Neuronal stem cell (in vitro differentiated cells): Measurements from ENCODE around the gene SAMSN1.
"Not testable (repeated sequence)": the region's sequence is repeated elsewhere in the genome, so short reads cannot be mapped to it uniquely, and the experiment has no call there.

Experiments used
- DNase-seq: peaks from one replicate; pipeline ENCODE4 v3.0.0-alpha.2; 2013; ENCODE audit warnings: low spot score
- H2AFZ ChIP-seq: one replicate; pipeline ENCODE4 v1.6.1; 2013; ENCODE audit warnings: mild to moderate bottlenecking, low read length, inconsistent platforms
- H2AK5ac ChIP-seq: 2 replicates; pipeline ENCODE4 v1.6.1; 2013; ENCODE audit warnings: low read depth, mild to moderate bottlenecking, inconsistent platforms, low read length, moderate library complexity, mixed read lengths
- H2BK120ac ChIP-seq: 2 replicates; pipeline ENCODE4 v1.6.1; 2013; ENCODE audit warnings: low read depth, mild to moderate bottlenecking, inconsistent platforms, low read length, moderate library complexity, mixed read lengths
- H2BK12ac ChIP-seq: one replicate; pipeline ENCODE4 v1.6.1; 2013; ENCODE audit warnings: low read length, inconsistent platforms
- H2BK15ac ChIP-seq: 2 replicates; pipeline ENCODE4 v1.6.1; 2013; ENCODE audit warnings: mild to moderate bottlenecking, low read length, inconsistent platforms, mixed read lengths
- H2BK5ac ChIP-seq: one replicate; pipeline ENCODE4 v1.6.1; 2013; ENCODE audit warnings: inconsistent platforms, mild to moderate bottlenecking, low read length, moderate library complexity
- H3K14ac ChIP-seq: one replicate; pipeline ENCODE4 v1.6.1; 2013; ENCODE audit warnings: low read length, inconsistent platforms
- H3K18ac ChIP-seq: 2 replicates; pipeline ENCODE4 v1.6.1; 2013; ENCODE audit warnings: low read length, inconsistent platforms
- H3K23ac ChIP-seq: 2 replicates; pipeline ENCODE4 v1.6.1; 2013; ENCODE audit warnings: low read depth, mild to moderate bottlenecking, mixed read lengths, low read length, inconsistent platforms; ENCODE audit not compliant: poor library complexity
- H3K27ac ChIP-seq: replicated peaks from 3 replicates; pipeline ENCODE4 v1.5.1; 2013; ENCODE audit warnings: low read length, inconsistent platforms
- H3K27me3 ChIP-seq, 3 experiments: 2 replicates each; pipeline ENCODE4 v1.6.1; 2013; ENCODE audit warnings: low read length in 3 of 3, mild to moderate bottlenecking in 2 of 3, inconsistent platforms in 1 of 3, low read depth in 1 of 3, mixed read lengths in 1 of 3, moderate library complexity in 1 of 3; ENCODE audit not compliant: control insufficient read depth in 3 of 3, insufficient read depth in 3 of 3
- H3K36me3 ChIP-seq, 2 donors: replicated peaks in 1 of 2; 2 replicates each; pipeline ENCODE4 v1.6.1; 2013; ENCODE audit warnings: low read length in 2 of 2; ENCODE audit not compliant: control insufficient read depth in 2 of 2, insufficient read depth in 2 of 2
- H3K4ac ChIP-seq: 2 replicates; pipeline ENCODE4 v1.6.1; 2013; ENCODE audit warnings: inconsistent platforms, mild to moderate bottlenecking, low read length, moderate library complexity
- H3K4me1 ChIP-seq, 2 donors: 1 replicate in 1 of 2; 2 replicates in 1 of 2; pipeline ENCODE4 v1.6.1; 2013; ENCODE audit warnings: low read length in 2 of 2, low read depth in 1 of 2; ENCODE audit not compliant: control insufficient read depth in 2 of 2, insufficient read depth in 1 of 2
- H3K4me2 ChIP-seq: one replicate; pipeline ENCODE4 v1.6.1; 2013; ENCODE audit warnings: mild to moderate bottlenecking, low read length, inconsistent platforms; ENCODE audit not compliant: insufficient read depth, poor library complexity, severe bottlenecking
- H3K4me3 ChIP-seq, 2 donors: 2 replicates each; pipeline ENCODE4 v1.5.1; 2013; ENCODE audit warnings: low read length in 2 of 2, mild to moderate bottlenecking in 2 of 2, inconsistent platforms in 1 of 2, moderate library complexity in 1 of 2
- H3K79me1 ChIP-seq: one replicate; pipeline ENCODE4 v1.6.1; 2013; ENCODE audit warnings: low read depth, mild to moderate bottlenecking, inconsistent platforms, low read length, moderate library complexity
- H3K9ac ChIP-seq: one replicate; pipeline ENCODE4 v1.6.1; 2013; ENCODE audit warnings: mild to moderate bottlenecking, low read depth, low read length, inconsistent platforms; ENCODE audit not compliant: poor library complexity
- H3K9me3 ChIP-seq, 2 donors: replicated peaks in 1 of 2; 2 replicates each; pipeline versions ENCODE3 to v1.6.1; 2013; ENCODE audit warnings: low read length in 2 of 2, mild to moderate bottlenecking in 2 of 2, inconsistent platforms in 1 of 2, low read depth in 1 of 2, mixed read lengths in 1 of 2, moderate library complexity in 1 of 2; ENCODE audit not compliant: control insufficient read depth in 2 of 2, insufficient read depth in 1 of 2
- H4K8ac ChIP-seq: one replicate; pipeline ENCODE4 v1.6.1; 2013; ENCODE audit warnings: low read depth, mild to moderate bottlenecking, inconsistent platforms, low read length, moderate library complexity
- H4K91ac ChIP-seq: one replicate; pipeline ENCODE4 v1.6.1; 2013; ENCODE audit warnings: low read length, low read depth, mild to moderate bottlenecking, inconsistent platforms; ENCODE audit not compliant: poor library complexity
- WGBS, 2 donors: extraction: QIAGEN DNeasy Blood & Tissue Kit; methylation state at CpG; one replicate each; pipeline ENCODE4 v1.1.7; 2013; ENCODE audit warnings: missing lambda C conversion rate in 2 of 2, mixed read lengths in 1 of 2; ENCODE audit not compliant: insufficient read length in 2 of 2, insufficient replicate concordance in 1 of 2; ENCODE audit errors: extremely low coverage in 2 of 2; 5-methylcytosine and 5-hydroxymethylcytosine counted together

SAMSN1 gene

GRCh38 chr21:14499316-14499715 lies 46.8 kb downstream of the SAMSN1 start:
- Histone ChIP-seq H3K4me2 (no peak overlapping the region), H2BK15ac (no peak overlapping the region), H3K14ac (no peak overlapping the region), H3K4ac (no peak overlapping the region), H3K4me1 (no peaks in the 10 kb centered on the region), H2BK12ac (no peak overlapping the region), H3K4me3 (no peak overlapping the region), H4K91ac (no peak overlapping the region), H3K23ac (no peak overlapping the region), H3K36me3 (no peaks in the 10 kb centered on the region), H3K18ac (no peak overlapping the region), H3K27me3 (no peaks in the 10 kb centered on the region), H2AK5ac (no peak overlapping the region), H3K27ac (no peak overlapping the region), H4K8ac (no peak overlapping the region), H3K79me1 (no peaks in the 10 kb centered on the region), H2BK5ac (no peak overlapping the region), H3K9me3 (no peaks in the 10 kb centered on the region), H3K9ac (no peak overlapping the region), H2AFZ (no peak overlapping the region), H2BK120ac (no peak overlapping the region)
- no CpG with 5 or more reads among the region's 1 CpG for WGBS, 2 donors
- DNase-seq, result no peak

- no peak overlapping the region for H2AK5ac ChIP-seq
- no peak for DNase-seq
- H2BK5ac ChIP-seq, result no peak overlapping the region
- no peaks in the 10 kb centered on the region for H3K9me3 ChIP-seq
- H2AFZ ChIP-seq, result no peak overlapping the region
- no peak overlapping the region for H2BK120ac ChIP-seq
- no peak overlapping the region for H3K23ac ChIP-seq
- H3K36me3 ChIP-seq, result no peaks in the 10 kb centered on the region
- H3K27ac ChIP-seq, result no peak overlapping the region
- H4K8ac ChIP-seq, result no peak overlapping the region
- H3K9ac ChIP-seq, result no peak overlapping the region
- no peak overlapping the region for H3K4ac ChIP-seq
- no peak overlapping the region for H3K4me3 ChIP-seq
- no CpG with 5 or more reads among the region's 2 CpGs for WGBS, 2 donors
- no peaks in the 10 kb centered on the region for H3K27me3 ChIP-seq
- no peak overlapping the region for H2BK12ac ChIP-seq
- H2BK15ac ChIP-seq, result no peak overlapping the region
- no peaks in the 10 kb centered on the region for H3K4me1 ChIP-seq
- no peak overlapping the region for H3K4me2 ChIP-seq
- H3K18ac ChIP-seq, result no peak overlapping the region
- no peak overlapping the region for H3K14ac ChIP-seq
- no peak overlapping the region for H4K91ac ChIP-seq
- H3K79me1 ChIP-seq, result no peaks in the 10 kb centered on the region
Observed at GRCh38 chr21:14497825-14498224, 48.3 kb downstream of the SAMSN1 start.

- no CpG with 5 or more reads among the region's 3 CpGs for WGBS, 2 donors
- Histone ChIP-seq H2AFZ (no peak overlapping the region), H3K14ac (no peak overlapping the region), H3K23ac (no peak overlapping the region), H2BK120ac (no peak overlapping the region), H3K9me3 (no peaks in the 10 kb centered on the region), H2BK15ac (no peak overlapping the region), H3K36me3 (no peaks in the 10 kb centered on the region), H3K79me1 (no peaks in the 10 kb centered on the region), H2BK12ac (no peak overlapping the region), H3K4ac (no peak overlapping the region), H3K4me1 (no peaks in the 10 kb centered on the region), H3K9ac (no peak overlapping the region), H2BK5ac (no peak overlapping the region), H3K4me3 (no peak overlapping the region), H3K4me2 (no peak overlapping the region), H3K18ac (no peak overlapping the region), H4K8ac (no peak overlapping the region), H4K91ac (no peak overlapping the region), H2AK5ac (no peak overlapping the region), H3K27ac (no peak overlapping the region), H3K27me3 (no peaks in the 10 kb centered on the region)
- DNase-seq, result no peak
Observed at GRCh38 chr21:14495075-14495474, 51.0 kb downstream of the SAMSN1 start.

GRCh38 chr21:14494181-14494580 lies 51.9 kb downstream of the SAMSN1 start:
- not testable (repeated sequence) for H2BK120ac ChIP-seq, H2AK5ac ChIP-seq, H3K9ac ChIP-seq, H3K36me3 ChIP-seq, H2BK12ac ChIP-seq, H2BK5ac ChIP-seq, H4K8ac ChIP-seq, H2AFZ ChIP-seq, H3K23ac ChIP-seq, H3K18ac ChIP-seq, H3K9me3 ChIP-seq, H3K4me2 ChIP-seq, H3K4me3 ChIP-seq, H3K14ac ChIP-seq, H3K4me1 ChIP-seq, H3K27ac ChIP-seq, H3K4ac ChIP-seq, H2BK15ac ChIP-seq, H4K91ac ChIP-seq, DNase-seq, H3K79me1 ChIP-seq, H3K27me3 ChIP-seq
- WGBS, 2 donors, result no CpG with 5 or more reads among the region's 1 CpG
